ENCODE measurements around the gene VPS16.

Gene VPS16

GRCh38 chr20:2840138-2840966 lies at the start of gene VPS16, which contains the start of gene PCED1A:
Gene VPS16, plus strand, starts transcription at chr20:2840745. Its CDS starts 30 bp downstream, at chr20:2840775.
Gene PCED1A, minus strand, starts transcription at chr20:2840655. Its CDS starts 743 bp downstream, at chr20:2839912.
- peak within 1 kb of the TSS; percentile 92 for H3K4me3 ChIP-seq (ENCODE audit: low read length)
- no peak for TF ChIP-seq CTCF (conservative IDR thresholded peaks at IDR 0.05; ENCODE audit: low read length)
- DNase-seq (ENCODE audit: low read depth) = peak; percentile 83

GRCh38 chr20:2793471-2793870 lies 47.1 kb upstream of the VPS16 start:
- DNase-seq (ENCODE audit: low read depth) = no peak
- no peak for TF ChIP-seq CTCF (conservative IDR thresholded peaks at IDR 0.05; ENCODE audit: low read length)
- no peak overlapping the region for H3K4me3 ChIP-seq (ENCODE audit: low read length)

- no peak overlapping the region for H3K4me3 ChIP-seq (ENCODE audit: low read length)
- DNase-seq (ENCODE audit: low read depth) = no peak
- TF ChIP-seq CTCF (conservative IDR thresholded peaks at IDR 0.05; ENCODE audit: low read length) = no peak
These were observed 46.3 kb upstream of the VPS16 start for GRCh38 chr20:2794202-2794748.

GRCh38 chr20:2794866-2795447 lies 45.6 kb upstream of the VPS16 start:
- no peak for DNase-seq (ENCODE audit: low read depth)
- H3K4me3 ChIP-seq (ENCODE audit: low read length) = no peak overlapping the region
- TF ChIP-seq CTCF (conservative IDR thresholded peaks at IDR 0.05; ENCODE audit: low read length) = no peak

GRCh38 chr20:2795451-2795850 lies 45.1 kb upstream of the VPS16 start:
- DNase-seq (ENCODE audit: low read depth) = no peak
- no peak for TF ChIP-seq CTCF (conservative IDR thresholded peaks at IDR 0.05; ENCODE audit: low read length)
- H3K4me3 ChIP-seq (ENCODE audit: low read length) = no peak overlapping the region

GRCh38 chr20:2796011-2796660 lies 44.4 kb upstream of the VPS16 start:
- no peak for DNase-seq (ENCODE audit: low read depth)
- no peak overlapping the region for H3K4me3 ChIP-seq (ENCODE audit: low read length)

More at GRCh38 chr20:2796011-2796660, 44.4 kb upstream of the VPS16 start:
- TF ChIP-seq CTCF (conservative IDR thresholded peaks at IDR 0.05; ENCODE audit: low read length) = no peak
